CD14-positive monocyte (primary cell): ENCODE results near the gene PRELID3B. TPM values are rescaled to one million over a fixed set of nuclear protein-coding genes. Genes with fewer than 3 reads are reported as not detected.
A peak's percentile ranks its signal among the peaks of the same experiment; 100 is the strongest.

Source experiments
- DNase-seq, 3 donors: peaks; one replicate each; pipeline ENCODE4 v3.0.0-alpha.2; 2011 to 2022
- H2AFZ ChIP-seq: 2 replicates; pipeline ENCODE4 v1.6.0; 2012; ENCODE audit warnings: mild to moderate bottlenecking, low read depth, low read length, inconsistent platforms; ENCODE audit not compliant: insufficient read depth, poor library complexity, severe bottlenecking
- H3K27ac ChIP-seq, 2 donors: 1 replicate in 1 of 2; 2 replicates in 1 of 2; pipeline ENCODE4 v1.5.1; 2012 to 2013; ENCODE audit warnings: low read length in 2 of 2, control low read depth in 1 of 2, inconsistent platforms in 1 of 2, low read depth in 1 of 2, mild to moderate bottlenecking in 1 of 2
- H3K27me3 ChIP-seq, 2 donors: one replicate each; pipeline versions ENCODE4 v1.6.0 to v1.6.1; 2011 to 2013; ENCODE audit warnings: low read length in 2 of 2; ENCODE audit not compliant: control insufficient read depth in 2 of 2, insufficient read depth in 2 of 2
- H3K36me3 ChIP-seq, 2 donors: replicated peaks in 1 of 2; 1 replicate in 1 of 2; 2 replicates in 1 of 2; pipeline versions ENCODE4 v1.5.1 to v1.6.1; 2012 to 2013; ENCODE audit warnings: low read length in 2 of 2, control low read depth in 1 of 2, inconsistent platforms in 1 of 2, mild to moderate bottlenecking in 1 of 2; ENCODE audit not compliant: insufficient read depth in 2 of 2, control insufficient read depth in 1 of 2
- H3K4me1 ChIP-seq, 2 donors: 1 replicate in 1 of 2; 2 replicates in 1 of 2; pipeline versions ENCODE4 v1.5.1 to v1.6.1; 2012 to 2013; ENCODE audit warnings: low read length in 2 of 2, control low read depth in 1 of 2, inconsistent platforms in 1 of 2, mild to moderate bottlenecking in 1 of 2, moderate library complexity in 1 of 2; ENCODE audit not compliant: insufficient read depth in 2 of 2, control insufficient read depth in 1 of 2
- H3K4me2 ChIP-seq: replicated peaks from 2 replicates; pipeline ENCODE3; 2012; ENCODE audit warnings: low read length, moderate library complexity, mild to moderate bottlenecking; ENCODE audit not compliant: poor library complexity, severe bottlenecking; ENCODE audit errors: extremely low read depth
- H3K4me3 ChIP-seq, 3 experiments: fragments of 200-600 bp in 1 of 3; sonication (generic) in 1 of 3; replicated peaks in 1 of 3; 1 replicate in 2 of 3; 2 replicates in 1 of 3; pipeline ENCODE4 v1.5.1; 2011 to 2013; ENCODE audit warnings: low read length in 3 of 3, mild to moderate bottlenecking in 3 of 3, control low read depth in 2 of 3, low read depth in 2 of 3, inconsistent platforms in 1 of 3, moderate library complexity in 1 of 3
- H3K79me2 ChIP-seq: 2 replicates; pipeline ENCODE4 v1.6.0; 2012; ENCODE audit warnings: mild to moderate bottlenecking, control low read depth, inconsistent platforms, low read length, moderate library complexity; ENCODE audit not compliant: insufficient read depth
- H3K9ac ChIP-seq: 2 replicates; pipeline ENCODE4 v1.6.0; 2017; ENCODE audit warnings: low read length, mild to moderate bottlenecking; ENCODE audit not compliant: insufficient read depth, poor library complexity, severe bottlenecking
- H3K9me3 ChIP-seq, 2 donors: replicated peaks in 1 of 2; 1 replicate in 1 of 2; 2 replicates in 1 of 2; pipeline versions ENCODE4 v1.5.1 to v1.6.1; 2012 to 2013; ENCODE audit warnings: low read length in 2 of 2, control low read depth in 1 of 2; ENCODE audit not compliant: control insufficient read depth in 1 of 2, insufficient read depth in 1 of 2
- H4K20me1 ChIP-seq: 2 replicates; pipeline ENCODE4 v1.6.0; 2012; ENCODE audit warnings: mild to moderate bottlenecking, low read length, control low read depth, moderate library complexity; ENCODE audit not compliant: insufficient read depth
- H3K27ac Mint-ChIP-seq, 7 donors: one replicate each; pipeline ENCODE4 v1.8.0; 2020; ENCODE audit warnings: mild to moderate bottlenecking in 7 of 7, mixed read lengths in 7 of 7, moderate library complexity in 6 of 7, inconsistent platforms in 2 of 7
- H3K27me3 Mint-ChIP-seq, 3 donors: one replicate each; pipeline ENCODE4 v1.8.0; 2021 to 2022; ENCODE audit warnings: low read depth in 3 of 3, mild to moderate bottlenecking in 3 of 3, mixed read lengths in 3 of 3, moderate library complexity in 3 of 3, inconsistent platforms in 1 of 3
- H3K36me3 Mint-ChIP-seq, 2 donors: one replicate each; pipeline ENCODE4 v1.8.0; 2020; ENCODE audit warnings: mixed read lengths in 2 of 2, inconsistent platforms in 1 of 2, mild to moderate bottlenecking in 1 of 2
- H3K4me1 Mint-ChIP-seq: one replicate; pipeline ENCODE4 v1.8.0; 2020; ENCODE audit warnings: mild to moderate bottlenecking, mixed read lengths
- H3K4me3 Mint-ChIP-seq, 2 donors: one replicate each; pipeline ENCODE4 v1.8.0; 2020; ENCODE audit warnings: mild to moderate bottlenecking in 2 of 2, mixed read lengths in 2 of 2, moderate library complexity in 1 of 2
- H3K9me3 Mint-ChIP-seq, 7 donors: one replicate each; pipeline ENCODE4 v1.8.0; 2020 to 2022; ENCODE audit warnings: mixed read lengths in 7 of 7, mild to moderate bottlenecking in 6 of 7, moderate library complexity in 6 of 7, inconsistent platforms in 2 of 7
- WGBS: methylation state at CpG from one replicate; pipeline ENCODE4 v1.1.5; 2013; ENCODE audit warnings: missing lambda C conversion rate; ENCODE audit not compliant: insufficient coverage; 5-methylcytosine and 5-hydroxymethylcytosine counted together
- intact Hi-C, 2 donors: fragments of 100-400 bp; cut with micrococcal nuclease; formaldehyde crosslinking; loops; one replicate each; pipeline versions ENCODE4 v1.15.0 to v1.15.1; 2023
- polyA plus RNA-seq, 3 donors: library from polyadenylated mRNA; depleted of rRNA in 1 of 3; unstranded in 2 of 3; stranded (reverse) in 1 of 3; fragments of 300-500 nt in 2 of 3; fragments of >200 nt in 1 of 3; fragmentation: Illumina TruSeq in 2 of 3; gene quantifications; 1 replicate in 2 of 3; 2 replicates in 1 of 3; pipeline ENCODE4 v1.2.3, GENCODE V29; 2012 to 2021
- TF ChIP-seq, protein P1 (sequence below): fragments of 200-600 bp; IDR thresholded peaks from one replicate; pipeline ENCODE4 v1.8.0; 2022; ENCODE audit warnings: antibody characterized with exemption, mild to moderate bottlenecking

PRELID3B gene
- polyA plus RNA-seq, 3 donors, result 16.9 to 21.0 (median 20.1) TPM

DNA sequence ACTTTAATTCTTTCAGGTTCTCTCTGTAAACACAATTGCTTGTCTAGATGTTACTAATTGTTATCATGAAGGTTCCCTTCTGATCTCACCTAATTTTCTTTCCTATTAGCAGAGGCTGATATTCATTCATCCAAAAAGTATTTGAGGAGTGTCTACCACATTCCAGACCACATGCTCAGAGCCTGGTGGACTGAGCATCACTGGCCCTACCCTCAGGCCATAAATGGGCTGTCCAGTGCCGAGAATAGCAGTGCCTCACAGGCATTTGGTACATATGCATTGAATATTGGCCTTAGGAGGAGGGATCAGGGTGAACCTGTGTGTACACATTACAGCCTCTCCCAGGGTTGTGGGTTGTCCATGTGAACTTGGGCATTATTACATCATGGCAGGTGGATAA lies 40.4 kb upstream of the PRELID3B start:
- Mint-ChIP-seq H3K27me3 (peaks cover 8 to 12% (median 12%) of the 10 kb centered on the region in 3 donors), H3K27ac (no peak overlapping the region), H3K36me3 (no peaks in the 10 kb centered on the region), H3K4me3 (no peak overlapping the region), H3K9me3 (no peaks in the 10 kb centered on the region), H3K4me1 (peaks cover 8% of the 10 kb centered on the region)
- no peaks in the 10 kb centered on the region for H4K20me1 ChIP-seq
- TF ChIP-seq, protein P1, sequence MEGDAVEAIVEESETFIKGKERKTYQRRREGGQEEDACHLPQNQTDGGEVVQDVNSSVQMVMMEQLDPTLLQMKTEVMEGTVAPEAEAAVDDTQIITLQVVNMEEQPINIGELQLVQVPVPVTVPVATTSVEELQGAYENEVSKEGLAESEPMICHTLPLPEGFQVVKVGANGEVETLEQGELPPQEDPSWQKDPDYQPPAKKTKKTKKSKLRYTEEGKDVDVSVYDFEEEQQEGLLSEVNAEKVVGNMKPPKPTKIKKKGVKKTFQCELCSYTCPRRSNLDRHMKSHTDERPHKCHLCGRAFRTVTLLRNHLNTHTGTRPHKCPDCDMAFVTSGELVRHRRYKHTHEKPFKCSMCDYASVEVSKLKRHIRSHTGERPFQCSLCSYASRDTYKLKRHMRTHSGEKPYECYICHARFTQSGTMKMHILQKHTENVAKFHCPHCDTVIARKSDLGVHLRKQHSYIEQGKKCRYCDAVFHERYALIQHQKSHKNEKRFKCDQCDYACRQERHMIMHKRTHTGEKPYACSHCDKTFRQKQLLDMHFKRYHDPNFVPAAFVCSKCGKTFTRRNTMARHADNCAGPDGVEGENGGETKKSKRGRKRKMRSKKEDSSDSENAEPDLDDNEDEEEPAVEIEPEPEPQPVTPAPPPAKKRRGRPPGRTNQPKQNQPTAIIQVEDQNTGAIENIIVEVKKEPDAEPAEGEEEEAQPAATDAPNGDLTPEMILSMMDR, result no peak
- no peak overlapping the region for H3K27ac ChIP-seq
- H2AFZ ChIP-seq, result no peak overlapping the region
- H3K36me3 ChIP-seq, result no peaks in the 10 kb centered on the region
- no peak overlapping the region for H3K9ac ChIP-seq
- H3K27me3 ChIP-seq, result peaks cover 18 to 22% of the 10 kb centered on the region in 2 donors
- no peaks in the 10 kb centered on the region for H3K9me3 ChIP-seq
- H3K79me2 ChIP-seq, result no peaks in the 10 kb centered on the region
- no peak overlapping the region for H3K4me3 ChIP-seq
- DNase-seq, result no peak
- peaks cover 5 to 7% of the 10 kb centered on the region in 2 donors for H3K4me1 ChIP-seq
- H3K4me2 ChIP-seq, result no peak overlapping the region
- intact Hi-C loops, result loop anchor here in 1 of 2 donors (5.0 kb wide), 1 partner anchor 139 kb away; no protein-coding TSS in a partner anchor
- 100% methylated on average over 1 of the region's 1 CpG for WGBS

DNA sequence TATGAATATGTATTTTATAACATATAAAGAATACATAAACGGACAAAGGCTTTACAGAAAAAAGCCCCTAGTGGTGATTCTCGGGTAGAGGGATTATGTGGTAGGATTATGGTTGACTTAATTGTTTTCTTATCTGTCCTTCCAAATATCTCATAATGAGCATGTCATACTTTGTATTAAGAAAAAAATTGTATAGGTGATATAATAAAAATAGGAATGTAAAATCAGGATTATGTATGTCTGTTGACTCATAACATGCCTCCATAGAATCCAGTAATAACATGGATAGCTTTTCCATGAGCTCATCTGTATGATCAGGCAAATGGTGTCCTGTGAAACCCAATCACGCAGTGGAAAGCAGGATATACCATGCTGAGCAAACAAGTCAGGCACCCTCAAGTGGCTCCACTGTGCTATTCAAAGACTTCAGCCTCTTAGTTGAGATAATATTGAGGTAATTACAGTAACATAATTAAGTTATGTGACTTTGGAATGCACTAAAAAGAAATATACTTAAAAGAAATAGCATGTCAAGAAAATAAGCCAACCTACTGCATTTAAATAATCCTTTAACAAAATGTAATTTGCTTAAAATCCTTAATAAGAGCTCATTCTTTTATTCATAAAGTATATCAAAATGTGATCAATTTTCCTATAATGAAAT lies 39.6 kb upstream of the PRELID3B start:
- Histone ChIP-seq H3K79me2 (no peaks in the 10 kb centered on the region), H3K27me3 (peaks cover 18 to 20% of the 10 kb centered on the region in 2 donors), H3K4me1 (peaks cover 11 to 13% of the 10 kb centered on the region in 2 donors), H2AFZ (no peak overlapping the region), H3K9ac (no peak overlapping the region), H4K20me1 (no peaks in the 10 kb centered on the region), H3K27ac (no peak overlapping the region), H3K4me3 (no peak overlapping the region), H3K9me3 (no peaks in the 10 kb centered on the region), H3K36me3 (no peaks in the 10 kb centered on the region), H3K4me2 (no peak overlapping the region)
- TF ChIP-seq, protein P1, result peak; percentile 52
- Mint-ChIP-seq H3K4me1 (peaks cover 12% of the 10 kb centered on the region), H3K27ac (no peak overlapping the region), H3K36me3 (no peaks in the 10 kb centered on the region), H3K4me3 (no peak overlapping the region), H3K9me3 (peaks cover 0 to 4% (median 0%) of the 10 kb centered on the region in 7 donors), H3K27me3 (peaks cover 11 to 13% (median 12%) of the 10 kb centered on the region in 3 donors)
- intact Hi-C loops, result loop anchor here in 1 of 2 donors (5.0 kb wide), 1 partner anchor 140 kb away; no protein-coding TSS in a partner anchor
- peak in 1 of 3 donors; percentile 13 for DNase-seq
- no CpG with 5 or more reads among the region's 3 CpGs for WGBS
